PC-3 (cell line): Measurements from ENCODE around the gene LMTK3. TPM values are rescaled to one million over a fixed set of nuclear protein-coding genes. Genes with fewer than 3 reads are reported as not detected.
A peak's percentile ranks its signal among the peaks of the same experiment; 100 is the strongest.

Experiments used
- ATAC-seq: fragments of 200-7000 bp; cut with Tn5 transposase; 2 replicates; pipeline ENCODE4 v1.9.1; 2020; ENCODE audit warnings: mild to moderate bottlenecking, moderate library complexity
- BruUV-seq: library from RNA; stranded (reverse); fragments of 400-500 nt; replicated peaks from 2 replicates; lab custom pipeline; 2021; lab: Mats Ljungman, UMichigan
- CTCF ChIA-PET: fragments of 300-600 bp; sonication (Branson Sonifier 250); formaldehyde crosslinking; loops from one replicate; lab custom pipeline; 2022; ENCODE audit warnings: antibody characterized with exemption; lab: Charles Lee
- POLR2A ChIA-PET: fragments of 300-600 bp; sonication (Branson Sonifier 250); formaldehyde crosslinking; loops from one replicate; lab custom pipeline; 2022; ENCODE audit warnings: antibody characterized with exemption; ENCODE audit not compliant: unreplicated experiment; lab: Charles Lee
- DNase-seq: peaks from one replicate; pipeline ENCODE4 v3.0.0-alpha.2; 2015
- H2AFZ ChIP-seq: fragments of 300-600 bp; sonication (generic); 2 replicates; pipeline ENCODE4 v1.6.0; 2016; ENCODE audit warnings: antibody characterized with exemption, low read length
- H3F3A ChIP-seq: fragments of 300-600 bp; sonication (generic); one replicate; pipeline ENCODE4 v1.6.0; 2017; ENCODE audit warnings: antibody characterized with exemption, low read length, control low read depth, mild to moderate bottlenecking; ENCODE audit not compliant: unreplicated experiment
- H3K27ac ChIP-seq: fragments of 300-600 bp; sonication (generic); 2 replicates; pipeline ENCODE4 v1.5.1; 2016; ENCODE audit warnings: mild to moderate bottlenecking, low read length
- H3K27me3 ChIP-seq: fragments of 300-600 bp; sonication (generic); 2 replicates; pipeline ENCODE4 v1.6.1; 2016; ENCODE audit warnings: low read length, mixed read lengths
- H3K36me3 ChIP-seq: fragments of 300-600 bp; sonication (generic); 2 replicates; pipeline ENCODE4 v1.6.1; 2016; ENCODE audit warnings: low read depth, mixed run types, low read length, mixed read lengths
- H3K4me1 ChIP-seq: fragments of 300-600 bp; sonication (generic); 2 replicates; pipeline ENCODE4 v1.5.1; 2016; ENCODE audit warnings: low read length; ENCODE audit not compliant: insufficient read depth
- H3K4me2 ChIP-seq: fragments of 300-600 bp; sonication (generic); 2 replicates; pipeline ENCODE4 v1.6.0; 2016; ENCODE audit warnings: low read length
- H3K4me3 ChIP-seq: fragments of 300-600 bp; sonication (generic); 2 replicates; pipeline ENCODE4 v1.5.1; 2016; ENCODE audit warnings: mild to moderate bottlenecking, low read length, mixed read lengths
- H3K79me2 ChIP-seq: fragments of 300-600 bp; sonication (generic); 2 replicates; pipeline ENCODE4 v1.6.1; 2017; ENCODE audit warnings: low read length, mixed read lengths
- H3K9ac ChIP-seq: fragments of 300-600 bp; sonication (generic); 2 replicates; pipeline ENCODE4 v1.6.0; 2016; ENCODE audit warnings: mild to moderate bottlenecking, low read length
- H3K9me2 ChIP-seq: fragments of 300-600 bp; sonication (generic); replicated peaks from 2 replicates; pipeline ENCODE4 v1.6.1; 2016; ENCODE audit warnings: mixed run types, low read length, mixed read lengths
- H3K9me3 ChIP-seq: fragments of 300-600 bp; sonication (generic); 2 replicates; pipeline ENCODE4 v1.6.1; 2016; ENCODE audit warnings: low read length, mixed read lengths
- H4K20me1 ChIP-seq: fragments of 300-600 bp; sonication (generic); 2 replicates; pipeline ENCODE4 v1.6.1; 2016; ENCODE audit warnings: low read length, mixed read lengths
- EZH2 ChIP-seq: fragments of 300-600 bp; sonication (generic); IDR thresholded peaks from one replicate; pipeline ENCODE4 v1.6.1; 2017; ENCODE audit warnings: antibody characterized with exemption, mild to moderate bottlenecking, low read length; ENCODE audit not compliant: unreplicated experiment
- EZH2phosphoT487 ChIP-seq: fragments of 300-600 bp; sonication (generic); IDR thresholded peaks from 2 replicates; pipeline ENCODE4 v1.6.1; 2018; ENCODE audit warnings: mild to moderate bottlenecking, antibody characterized with exemption, low read length, borderline replicate concordance
- intact Hi-C: fragments of 100-400 bp; cut with micrococcal nuclease; formaldehyde crosslinking; loops from 2 replicates; pipeline ENCODE4 v1.9.0; 2023
- total RNA-seq: library from RNA; depleted of rRNA; stranded (reverse); fragments of >200 nt; gene quantifications from 2 replicates; pipeline ENCODE4 v1.2.3, GENCODE V29; 2014
- TF ChIP-seq, protein P1 (sequence below): fragments of 300-600 bp; sonication (generic); conservative IDR thresholded peaks from 2 replicates; pipeline ENCODE4 v1.5.1; 2017; ENCODE audit warnings: antibody characterized with exemption, low read depth, mild to moderate bottlenecking, low read length

The LMTK3 gene
- total RNA-seq, 1 experiment from 2014 or later: 4.8 TPM

GRCh38 chr19:48510421-48511268 is 990 bp downstream of the LMTK3 start:
- Histone ChIP-seq H2AFZ (peak overlapping the region; percentile 91), H3K4me2 (peak overlapping the region; percentile 83), H3K36me3 (no peaks in the 10 kb centered on the region), H3K4me3 (peak overlapping the region; percentile 63), H3F3A (no peaks in the 10 kb centered on the region), H3K79me2 (no peaks in the 10 kb centered on the region), H3K27ac (no peak overlapping the region), H3K9ac (no peak overlapping the region), H4K20me1 (no peaks in the 10 kb centered on the region), H3K27me3 (no peaks in the 10 kb centered on the region), H3K9me3 (no peaks in the 10 kb centered on the region), H3K9me2 (no peaks in the 10 kb centered on the region), H3K4me1 (no peaks in the 10 kb centered on the region; the same call in 1 of the 2 replicates)
- BruUV-seq: no TSS peak
- ChIA-PET CTCF (interaction anchor here (0.6 to 0.7 kb wide), 2 partner anchors 73 to 465 kb away, joined by 3 to 7 read pairs; no protein-coding TSS in a partner anchor), POLR2A (no interaction called here)
- peak; percentile 49 for ATAC-seq
- intact Hi-C loops: no loop called here
- peak; percentile 57 for DNase-seq
- no peak for TF ChIP-seq EZH2phosphoT487
- TF ChIP-seq, protein P1, sequence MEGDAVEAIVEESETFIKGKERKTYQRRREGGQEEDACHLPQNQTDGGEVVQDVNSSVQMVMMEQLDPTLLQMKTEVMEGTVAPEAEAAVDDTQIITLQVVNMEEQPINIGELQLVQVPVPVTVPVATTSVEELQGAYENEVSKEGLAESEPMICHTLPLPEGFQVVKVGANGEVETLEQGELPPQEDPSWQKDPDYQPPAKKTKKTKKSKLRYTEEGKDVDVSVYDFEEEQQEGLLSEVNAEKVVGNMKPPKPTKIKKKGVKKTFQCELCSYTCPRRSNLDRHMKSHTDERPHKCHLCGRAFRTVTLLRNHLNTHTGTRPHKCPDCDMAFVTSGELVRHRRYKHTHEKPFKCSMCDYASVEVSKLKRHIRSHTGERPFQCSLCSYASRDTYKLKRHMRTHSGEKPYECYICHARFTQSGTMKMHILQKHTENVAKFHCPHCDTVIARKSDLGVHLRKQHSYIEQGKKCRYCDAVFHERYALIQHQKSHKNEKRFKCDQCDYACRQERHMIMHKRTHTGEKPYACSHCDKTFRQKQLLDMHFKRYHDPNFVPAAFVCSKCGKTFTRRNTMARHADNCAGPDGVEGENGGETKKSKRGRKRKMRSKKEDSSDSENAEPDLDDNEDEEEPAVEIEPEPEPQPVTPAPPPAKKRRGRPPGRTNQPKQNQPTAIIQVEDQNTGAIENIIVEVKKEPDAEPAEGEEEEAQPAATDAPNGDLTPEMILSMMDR: no peak

- H2AFZ ChIP-seq: no peak overlapping the region
- H3K36me3 ChIP-seq: no peaks in the 10 kb centered on the region
- no peak for DNase-seq
- no peaks in the 10 kb centered on the region for H3K79me2 ChIP-seq
- H3K27me3 ChIP-seq: no peaks in the 10 kb centered on the region
- ATAC-seq: no peak
- H3K9me2 ChIP-seq: no peaks in the 10 kb centered on the region
- POLR2A ChIA-PET: no interaction called here
- H3F3A ChIP-seq: no peaks in the 10 kb centered on the region
- no peaks in the 10 kb centered on the region for H3K9me3 ChIP-seq
- H3K27ac ChIP-seq: no peak overlapping the region
- BruUV-seq: no TSS peak
- intact Hi-C loops: no loop called here
- TF ChIP-seq EZH2phosphoT487: no peak
- TF ChIP-seq, protein P1: no peak
- TF ChIP-seq EZH2: no peak
- H3K4me2 ChIP-seq: no peak overlapping the region
- CTCF ChIA-PET: interaction anchor here (0.5 to 0.6 kb wide), 2 partner anchors 76 to 79 kb away, joined by 4 to 5 read pairs; no protein-coding TSS in a partner anchor
- H3K4me1 ChIP-seq: no peaks in the 10 kb centered on the region; the same call in 1 of the 2 replicates
- no peak overlapping the region for H3K4me3 ChIP-seq
- H4K20me1 ChIP-seq: no peaks in the 10 kb centered on the region
- H3K9ac ChIP-seq: no peak overlapping the region
These were observed 2.0 kb downstream of the LMTK3 start for GRCh38 chr19:48509467-48510194.
